ENCODE data around the gene KRTAP5-2.
"Not testable (repeated sequence)": the region's sequence is repeated elsewhere in the genome, so short reads cannot be mapped to it uniquely, and the experiment has no call there.

DNA sequence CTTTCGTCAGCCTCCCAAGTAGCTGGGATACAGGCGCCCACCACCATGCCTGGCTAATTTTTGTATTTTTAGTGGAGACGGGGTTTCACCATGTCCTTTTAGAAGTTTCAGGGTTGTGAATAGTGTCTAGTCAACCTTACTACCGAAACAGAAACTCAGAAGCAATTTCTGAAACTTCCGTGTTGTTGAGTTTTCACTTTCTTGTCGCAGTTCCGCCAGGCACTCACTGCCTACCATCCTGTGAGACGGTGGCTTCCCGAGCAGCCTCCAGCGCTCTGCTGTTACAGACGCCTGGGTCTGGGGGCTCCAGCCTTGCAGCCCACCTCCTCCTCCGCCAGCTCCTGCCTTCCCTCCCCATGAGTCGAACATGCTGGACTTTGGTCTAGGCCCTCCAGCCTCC lies 7.8 kb upstream of the KRTAP5-2 start:
- TF ChIP-seq, protein P1, sequence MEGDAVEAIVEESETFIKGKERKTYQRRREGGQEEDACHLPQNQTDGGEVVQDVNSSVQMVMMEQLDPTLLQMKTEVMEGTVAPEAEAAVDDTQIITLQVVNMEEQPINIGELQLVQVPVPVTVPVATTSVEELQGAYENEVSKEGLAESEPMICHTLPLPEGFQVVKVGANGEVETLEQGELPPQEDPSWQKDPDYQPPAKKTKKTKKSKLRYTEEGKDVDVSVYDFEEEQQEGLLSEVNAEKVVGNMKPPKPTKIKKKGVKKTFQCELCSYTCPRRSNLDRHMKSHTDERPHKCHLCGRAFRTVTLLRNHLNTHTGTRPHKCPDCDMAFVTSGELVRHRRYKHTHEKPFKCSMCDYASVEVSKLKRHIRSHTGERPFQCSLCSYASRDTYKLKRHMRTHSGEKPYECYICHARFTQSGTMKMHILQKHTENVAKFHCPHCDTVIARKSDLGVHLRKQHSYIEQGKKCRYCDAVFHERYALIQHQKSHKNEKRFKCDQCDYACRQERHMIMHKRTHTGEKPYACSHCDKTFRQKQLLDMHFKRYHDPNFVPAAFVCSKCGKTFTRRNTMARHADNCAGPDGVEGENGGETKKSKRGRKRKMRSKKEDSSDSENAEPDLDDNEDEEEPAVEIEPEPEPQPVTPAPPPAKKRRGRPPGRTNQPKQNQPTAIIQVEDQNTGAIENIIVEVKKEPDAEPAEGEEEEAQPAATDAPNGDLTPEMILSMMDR (IDR thresholded peaks at IDR 0.05) = not testable (repeated sequence)
- not testable (repeated sequence) for TF ChIP-seq POLR2A, POLR2AphosphoS5 (IDR thresholded peaks at IDR 0.05)

Measured in prostate gland (tissue), 2 donors.